DND-41 (cell line): ENCODE measurements around the gene DPPA3.
"Not testable (repeated sequence)": the region's sequence is repeated elsewhere in the genome, so short reads cannot be mapped to it uniquely, and the experiment has no call there.

Experiments
- ATAC-seq: fragments of 200-7000 bp; cut with Tn5 transposase; 3 replicates; pipeline ENCODE4 v1.9.1; 2021; ENCODE audit warnings: low read depth; ENCODE audit not compliant: insufficient read depth
- DNase-seq: peaks from one replicate; pipeline ENCODE4 v3.0.0-alpha.2; 2020
- H2AFZ ChIP-seq: 2 replicates; pipeline ENCODE4 v1.6.0; 2012; ENCODE audit warnings: low read depth, low read length
- H3K27ac ChIP-seq: 2 replicates; pipeline ENCODE4 v1.5.1; 2012; ENCODE audit warnings: low read length, inconsistent platforms
- H3K27me3 ChIP-seq: fragments of 200-600 bp; sonication (generic); 2 replicates; pipeline ENCODE4 v1.6.0; 2012; ENCODE audit warnings: low read length, mild to moderate bottlenecking, inconsistent platforms; ENCODE audit not compliant: insufficient read depth, poor library complexity
- H3K36me3 ChIP-seq: 2 replicates; pipeline ENCODE4 v1.5.1; 2012; ENCODE audit warnings: low read length, inconsistent platforms; ENCODE audit not compliant: insufficient read depth
- H3K4me1 ChIP-seq: 2 replicates; pipeline ENCODE4 v1.5.1; 2012; ENCODE audit warnings: mild to moderate bottlenecking, low read length; ENCODE audit not compliant: insufficient read depth
- H3K4me2 ChIP-seq: 2 replicates; pipeline ENCODE4 v1.6.0; 2012; ENCODE audit warnings: mild to moderate bottlenecking, moderate library complexity, low read length, inconsistent platforms; ENCODE audit not compliant: insufficient read depth
- H3K4me3 ChIP-seq, 2 experiments: fragments of 200-600 bp in 1 of 2; shearing (Covaris generic) in 1 of 2; 2 replicates each; pipeline ENCODE4 v1.5.1; 2012 to 2016; ENCODE audit warnings: inconsistent platforms in 2 of 2, low read length in 2 of 2, mild to moderate bottlenecking in 2 of 2, low read depth in 1 of 2, moderate library complexity in 1 of 2
- H3K79me2 ChIP-seq: 2 replicates; pipeline ENCODE4 v1.6.0; 2012; ENCODE audit warnings: low read length, inconsistent platforms; ENCODE audit not compliant: insufficient read depth
- H3K9ac ChIP-seq: 2 replicates; pipeline ENCODE4 v1.6.0; 2012; ENCODE audit warnings: low read depth, mild to moderate bottlenecking, inconsistent platforms, low read length, moderate library complexity
- H3K9me3 ChIP-seq: 2 replicates; pipeline ENCODE4 v1.5.1; 2012; ENCODE audit warnings: low read length, moderate library complexity, mild to moderate bottlenecking, inconsistent platforms; ENCODE audit not compliant: insufficient read depth, severe bottlenecking
- H4K20me1 ChIP-seq: 2 replicates; pipeline ENCODE4 v1.6.0; 2012; ENCODE audit warnings: low read length; ENCODE audit not compliant: insufficient read depth
- EZH2 ChIP-seq: IDR thresholded peaks from 3 replicates; pipeline ENCODE4 v1.6.1; 2012; ENCODE audit warnings: borderline replicate concordance, low read depth, mild to moderate bottlenecking, moderate library complexity, low read length, inconsistent platforms; ENCODE audit not compliant: severe bottlenecking
- TF ChIP-seq, protein P1 (sequence below): IDR thresholded peaks from 2 replicates; pipeline ENCODE4 v1.5.1; 2012; ENCODE audit warnings: borderline replicate concordance, low read length, moderate library complexity, mild to moderate bottlenecking; ENCODE audit not compliant: poor library complexity, severe bottlenecking; ENCODE audit errors: extremely low read depth

DPPA3 gene

DNA sequence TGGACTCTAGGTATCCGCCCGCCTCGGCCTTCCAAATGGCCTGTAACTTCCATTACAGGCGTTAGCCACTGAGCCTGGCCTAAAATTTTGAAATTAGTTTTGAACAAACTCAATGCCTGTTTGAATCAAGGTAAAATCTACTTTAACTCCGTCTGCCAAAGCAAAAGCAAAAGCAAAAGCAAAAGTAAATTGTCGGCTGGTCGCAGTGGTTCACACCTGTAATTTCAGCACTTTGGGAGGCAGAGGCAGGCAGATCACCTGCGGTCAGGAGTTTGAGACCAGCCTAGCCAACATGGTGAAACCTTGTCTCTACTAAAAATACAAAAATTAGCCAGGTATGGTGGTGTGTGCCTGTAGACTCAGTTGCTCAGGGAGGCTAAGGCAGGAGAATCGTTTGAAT is 44.4 kb downstream of the DPPA3 start:
- DNase-seq, H3K79me2 ChIP-seq, H3K27ac ChIP-seq, H4K20me1 ChIP-seq, H3K4me3 ChIP-seq, ATAC-seq, H2AFZ ChIP-seq, H3K4me2 ChIP-seq, H3K4me1 ChIP-seq, H3K9me3 ChIP-seq, H3K36me3 ChIP-seq, H3K27me3 ChIP-seq, H3K9ac ChIP-seq: not testable (repeated sequence)

DNA sequence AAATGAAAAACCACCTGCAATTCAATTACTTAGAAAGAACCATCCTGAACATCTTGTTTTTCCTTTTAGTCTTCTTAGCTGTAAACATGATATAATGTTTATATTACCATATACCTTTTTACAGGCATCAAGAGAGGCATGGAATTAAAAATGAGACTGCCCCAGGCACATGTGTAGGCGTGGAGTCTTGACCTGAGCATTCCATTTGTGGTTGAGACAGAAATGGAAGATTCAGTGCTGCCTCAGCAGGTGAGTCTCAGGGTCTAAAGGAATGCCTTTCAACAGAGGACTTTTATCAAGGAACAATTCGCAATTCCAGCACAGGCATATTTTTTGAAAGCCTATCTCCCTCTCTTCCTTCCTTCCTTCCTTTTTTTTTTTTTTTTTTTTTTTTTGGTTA is 45.8 kb downstream of the DPPA3 start:
- DNase-seq, result no peak

DNA sequence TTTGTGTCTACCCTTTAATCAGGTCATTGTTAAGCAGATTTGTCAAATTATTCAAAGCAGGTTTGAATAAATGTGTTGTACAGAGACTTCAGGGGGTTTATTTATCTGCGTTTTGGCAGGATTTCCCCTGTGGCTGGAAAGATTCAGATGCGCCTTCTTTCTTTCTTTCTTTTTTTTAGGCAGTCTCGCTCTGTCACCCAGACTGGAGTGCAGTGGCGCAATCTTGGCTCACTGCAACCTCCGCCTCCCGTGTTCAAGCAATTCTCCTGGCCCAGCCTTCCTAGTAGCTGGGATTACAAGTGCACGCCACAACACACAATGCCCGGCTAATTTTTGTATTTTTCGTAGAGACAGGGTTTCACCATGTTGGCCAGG is 47.5 kb downstream of the DPPA3 start:
- Histone ChIP-seq H3K9me3 (no peaks in the 10 kb centered on the region), H2AFZ (no peak overlapping the region), H3K27me3 (no peaks in the 10 kb centered on the region), H3K4me3 (no peak overlapping the region), H3K79me2 (no peaks in the 10 kb centered on the region), H3K27ac (no peak overlapping the region), H3K4me2 (no peak overlapping the region), H4K20me1 (no peaks in the 10 kb centered on the region), H3K36me3 (no peaks in the 10 kb centered on the region), H3K9ac (no peak overlapping the region), H3K4me1 (no peaks in the 10 kb centered on the region)
- ATAC-seq (no peak), DNase-seq (no peak)
- TF ChIP-seq, protein P1, sequence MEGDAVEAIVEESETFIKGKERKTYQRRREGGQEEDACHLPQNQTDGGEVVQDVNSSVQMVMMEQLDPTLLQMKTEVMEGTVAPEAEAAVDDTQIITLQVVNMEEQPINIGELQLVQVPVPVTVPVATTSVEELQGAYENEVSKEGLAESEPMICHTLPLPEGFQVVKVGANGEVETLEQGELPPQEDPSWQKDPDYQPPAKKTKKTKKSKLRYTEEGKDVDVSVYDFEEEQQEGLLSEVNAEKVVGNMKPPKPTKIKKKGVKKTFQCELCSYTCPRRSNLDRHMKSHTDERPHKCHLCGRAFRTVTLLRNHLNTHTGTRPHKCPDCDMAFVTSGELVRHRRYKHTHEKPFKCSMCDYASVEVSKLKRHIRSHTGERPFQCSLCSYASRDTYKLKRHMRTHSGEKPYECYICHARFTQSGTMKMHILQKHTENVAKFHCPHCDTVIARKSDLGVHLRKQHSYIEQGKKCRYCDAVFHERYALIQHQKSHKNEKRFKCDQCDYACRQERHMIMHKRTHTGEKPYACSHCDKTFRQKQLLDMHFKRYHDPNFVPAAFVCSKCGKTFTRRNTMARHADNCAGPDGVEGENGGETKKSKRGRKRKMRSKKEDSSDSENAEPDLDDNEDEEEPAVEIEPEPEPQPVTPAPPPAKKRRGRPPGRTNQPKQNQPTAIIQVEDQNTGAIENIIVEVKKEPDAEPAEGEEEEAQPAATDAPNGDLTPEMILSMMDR, result no peak
- no peak for TF ChIP-seq EZH2

More for the DNA sequence above, 45.8 kb downstream of the DPPA3 start:
- no peaks in the 10 kb centered on the region for H3K36me3 ChIP-seq
- ATAC-seq, result no peak
- H2AFZ ChIP-seq, result no peak overlapping the region
- H3K9ac ChIP-seq, result no peak overlapping the region
- TF ChIP-seq, protein P1, result no peak
- TF ChIP-seq EZH2, result no peak
- H3K4me3 ChIP-seq, result no peak overlapping the region
- H3K27ac ChIP-seq, result no peak overlapping the region
- no peaks in the 10 kb centered on the region for H3K4me1 ChIP-seq
- no peaks in the 10 kb centered on the region for H3K9me3 ChIP-seq
- H3K27me3 ChIP-seq, result no peaks in the 10 kb centered on the region
- no peaks in the 10 kb centered on the region for H4K20me1 ChIP-seq
- no peak overlapping the region for H3K4me2 ChIP-seq
- no peaks in the 10 kb centered on the region for H3K79me2 ChIP-seq
